K562 (cell line): ENCODE measurements around the gene PPARG. TPM values are rescaled to one million over a fixed set of nuclear protein-coding genes. Genes with fewer than 3 reads are reported as not detected.

Experiments
- ATAC-seq: fragments of 200-7000 bp; cut with Tn5 transposase; 3 replicates; pipeline ENCODE4 v1.9.1; 2020; ENCODE audit warnings: moderate library complexity
- BruUV-seq: library from RNA; stranded (reverse); fragments of 400-500 nt; replicated peaks from 2 replicates; lab custom pipeline; 2021; lab: Mats Ljungman, UMichigan
- CTCF ChIA-PET: fragments of 300-600 bp; formaldehyde crosslinking; extraction: SDS; loops from one replicate; lab custom pipeline; 2021; ENCODE audit warnings: low intra/inter-chr PET ratio; lab: Yijun Ruan, JAX
- POLR2A ChIA-PET: fragments of 300-600, 350-650 bp; sonication (Branson Sonifier 250); formaldehyde crosslinking; extraction: SDS; loops from one replicate; lab custom pipeline; 2021; ENCODE audit warnings: antibody characterized with exemption, inconsistent platforms; lab: Yijun Ruan, JAX
- DNase-seq, 4 experiments: peaks; one replicate each; pipeline versions ENCODE4 v3.0.0 to v3.0.0-alpha.2; 2011 to 2018; ENCODE audit warnings: low spot score in 3 of 4, mixed read lengths in 3 of 4; ENCODE audit errors: extremely low read depth in 1 of 4
- FAIRE-seq: peaks from 2 replicates; lab custom pipeline; 2011; peaks lifted over from hg19 to GRCh38; lab: Jason Lieb, UNC
- H2AFZ ChIP-seq: 2 replicates; pipeline ENCODE4 v1.6.0; 2011; ENCODE audit warnings: low read depth, low read length, control low read depth, inconsistent platforms
- H3K27ac ChIP-seq: fragments of 200-600 bp; 3 replicates; pipeline ENCODE4 v1.8.0; 2011; ENCODE audit warnings: low read depth, mild to moderate bottlenecking, control low read depth, inconsistent platforms, low read length, moderate library complexity, mixed read lengths; ENCODE audit errors: extremely low read depth
- H3K27me3 ChIP-seq, 2 experiments: fragments of 300-600 bp in 1 of 2; 2 replicates in 1 of 2; 3 replicates in 1 of 2; pipeline versions ENCODE4 v1.6.0 to v1.8.0; 2011; ENCODE audit warnings: inconsistent platforms in 2 of 2, low read length in 2 of 2, mild to moderate bottlenecking in 1 of 2, mixed read lengths in 1 of 2, moderate library complexity in 1 of 2; ENCODE audit not compliant: control insufficient read depth in 2 of 2, insufficient read depth in 2 of 2
- H3K36me3 ChIP-seq: fragments of 300-600 bp; 3 replicates; pipeline ENCODE4 v1.8.0; 2011; ENCODE audit warnings: mild to moderate bottlenecking, low read length, inconsistent platforms; ENCODE audit not compliant: control insufficient read depth, insufficient read depth
- H3K4me1 ChIP-seq, 2 experiments: fragments of 200-600 bp in 1 of 2; replicated peaks in 1 of 2; 2 replicates in 1 of 2; 3 replicates in 1 of 2; pipeline versions ENCODE4 v1.5.1 to v1.8.0; 2011; ENCODE audit warnings: inconsistent platforms in 2 of 2, low read length in 2 of 2, mild to moderate bottlenecking in 1 of 2, mixed read lengths in 1 of 2, moderate library complexity in 1 of 2; ENCODE audit not compliant: control insufficient read depth in 2 of 2, insufficient read depth in 2 of 2
- H3K4me2 ChIP-seq: 2 replicates; pipeline ENCODE4 v1.6.1; 2011; ENCODE audit warnings: low read length, control low read depth, inconsistent platforms, mixed read lengths; ENCODE audit not compliant: insufficient read depth
- H3K4me3 ChIP-seq: fragments of 200-600 bp; sonication (generic), shearing (Covaris generic); 2 replicates; pipeline ENCODE4 v1.5.1; 2016; ENCODE audit warnings: control low read depth, inconsistent platforms
- H3K79me2 ChIP-seq: fragments of 200-600 bp; 3 replicates; pipeline ENCODE4 v1.8.0; 2011; ENCODE audit warnings: low read length, inconsistent platforms; ENCODE audit not compliant: control insufficient read depth, insufficient read depth
- H3K9ac ChIP-seq, 2 experiments: 2 replicates each; pipeline versions ENCODE4 v1.6.0 to v1.6.1; 2011; ENCODE audit warnings: low read depth in 2 of 2, low read length in 2 of 2, control low read depth in 1 of 2, inconsistent platforms in 1 of 2, mild to moderate bottlenecking in 1 of 2, mixed read lengths in 1 of 2; ENCODE audit not compliant: insufficient read depth in 1 of 2
- H3K9me1 ChIP-seq: one replicate; pipeline ENCODE4 v1.6.0; 2011; ENCODE audit warnings: inconsistent platforms, mild to moderate bottlenecking, low read length, moderate library complexity; ENCODE audit not compliant: control insufficient read depth, insufficient read depth
- H3K9me3 ChIP-seq: replicated peaks from 2 replicates; pipeline ENCODE4 v1.5.1; 2011; ENCODE audit warnings: low read depth, low read length, inconsistent platforms; ENCODE audit not compliant: control insufficient read depth, insufficient read depth
- H4K20me1 ChIP-seq: replicated peaks from 2 replicates; pipeline ENCODE4 v1.6.1; 2011; ENCODE audit warnings: low read length, inconsistent platforms, mixed read lengths; ENCODE audit not compliant: control insufficient read depth, insufficient read depth
- CBX8 ChIP-seq: fragments of 200-600 bp; sonication (generic); IDR thresholded peaks from 2 replicates; pipeline ENCODE4 v1.6.1; 2012; ENCODE audit warnings: borderline replicate concordance, mixed run types, low read depth, mild to moderate bottlenecking, moderate library complexity, mixed read lengths, low read length, control low read depth, inconsistent platforms; ENCODE audit not compliant: poor library complexity, severe bottlenecking; ENCODE audit errors: extremely low read depth
- CGGBP1 ChIP-seq: fragments of 250-450 bp; sonication (Bioruptor Pico); IDR thresholded peaks from 2 replicates; pipeline ENCODE4 v1.9.0; 2021; ENCODE audit warnings: mild to moderate bottlenecking
- CHD2 ChIP-seq: IDR thresholded peaks from 2 replicates; pipeline ENCODE4 v1.6.1; 2011; ENCODE audit warnings: low read depth, low read length
- CHD4 ChIP-seq: fragments of 200-600 bp; sonication (generic); IDR thresholded peaks from 3 replicates; pipeline ENCODE4 v1.6.1; 2012; ENCODE audit warnings: low read depth, mild to moderate bottlenecking, mixed read lengths, low read length, inconsistent platforms; ENCODE audit not compliant: insufficient read depth, insufficient replicate concordance, poor library complexity, severe bottlenecking
- E2F6 ChIP-seq, 2 experiments: IDR thresholded peaks; 2 replicates each; pipeline ENCODE4 v1.6.1; 2011; ENCODE audit warnings: borderline replicate concordance in 1 of 2, control low read depth in 1 of 2, low read depth in 1 of 2, low read length in 1 of 2, mild to moderate bottlenecking in 1 of 2, mixed read lengths in 1 of 2, moderate library complexity in 1 of 2; ENCODE audit not compliant: insufficient read depth in 1 of 2, insufficient read length in 1 of 2, poor library complexity in 1 of 2, severe bottlenecking in 1 of 2; ENCODE audit errors: extremely low read depth in 1 of 2
- IRF2 ChIP-seq: sonication (generic); formaldehyde crosslinking; IDR thresholded peaks from 2 replicates; pipeline ENCODE4 v1.8.1; 2022; ENCODE audit warnings: mild to moderate bottlenecking, missing genetic modification reagents
- JUNB ChIP-seq: fragments of 450-650 bp; formaldehyde crosslinking; conservative IDR thresholded peaks from 2 replicates; pipeline ENCODE4 v1.4.0; 2020; ENCODE audit warnings: mild to moderate bottlenecking
- MLX ChIP-seq, 2 experiments: fragments of 450-650 bp in 1 of 2; sonication (generic) in 1 of 2; formaldehyde crosslinking; conservative IDR thresholded peaks; 2 replicates each; pipeline versions ENCODE4 v1.4.0 to v1.8.1; 2020 to 2022; ENCODE audit warnings: mild to moderate bottlenecking in 1 of 2, missing genetic modification reagents in 1 of 2
- PHB2 ChIP-seq: fragments of 450-650 bp; IDR thresholded peaks from 2 replicates; pipeline ENCODE4 v1.6.1; 2017; ENCODE audit warnings: low read depth
- PTRF ChIP-seq: fragments of 450-650 bp; IDR thresholded peaks from 2 replicates; pipeline ENCODE4 v1.6.1; 2016; ENCODE audit warnings: mild to moderate bottlenecking, missing genetic modification characterization, missing compliant biosample characterization
- SMARCA5 ChIP-seq: fragments of 450-650 bp; IDR thresholded peaks from 2 replicates; pipeline ENCODE4 v1.6.1; 2016
- ZBTB26 ChIP-seq: fragments of 450-650 bp; formaldehyde crosslinking; IDR thresholded peaks from 2 replicates; pipeline ENCODE4 v1.4.0; 2022; ENCODE audit warnings: missing genetic modification characterization
- ZNF280A ChIP-seq: fragments of 450-650 bp; IDR thresholded peaks from 2 replicates; pipeline ENCODE4 v1.6.1; 2018; ENCODE audit warnings: mild to moderate bottlenecking, low read depth; ENCODE audit not compliant: partially characterized antibody
- ZNF436 ChIP-seq: fragments of 250-450, 450-650 bp; sonication (Bioruptor Pico); formaldehyde crosslinking; IDR thresholded peaks from 2 replicates; pipeline ENCODE4 v1.7.0; 2020; ENCODE audit warnings: mild to moderate bottlenecking
- ZNF589 ChIP-seq: fragments of 200-800 bp; sonication (Bioruptor generic); IDR thresholded peaks from 2 replicates; pipeline ENCODE4 v1.6.1; 2016; ENCODE audit warnings: low read depth, missing genetic modification characterization, missing compliant biosample characterization
- ZNF77 ChIP-seq: fragments of 250-450 bp; sonication (Bioruptor Pico); IDR thresholded peaks from 2 replicates; pipeline ENCODE4 v1.5.0; 2020
- WGBS: fragments of 100-300 bp; shearing (Covaris generic); methylation state at CpG from one replicate; pipeline ENCODE4 v1.1.6; 2016; ENCODE audit warnings: low coverage, mixed read lengths; ENCODE audit not compliant: insufficient coverage; ENCODE audit errors: missing lambda C conversion rate; 5-methylcytosine and 5-hydroxymethylcytosine counted together
- in situ Hi-C: fragments of 300-500 bp; cut with MboI; formaldehyde crosslinking; loops from 4 replicates; pipeline ENCODE4 v1.15.0; 2018; ENCODE audit warnings: inconsistent platforms, mixed read lengths
- intact Hi-C: fragments of 100-400 bp; cut with micrococcal nuclease; formaldehyde crosslinking; loops from 2 replicates; pipeline ENCODE4 v1.14.2; 2022
- polyA plus RNA-seq, 8 experiments: library from polyadenylated mRNA; depleted of rRNA in 4 of 8; stranded (reverse) in 5 of 8; unstranded in 3 of 8; fragments of >200 nt; fragmentation: Nextera tagmentation in 2 of 8; fragmentation: Illumina TruSeq in 1 of 8; extraction: Ambion mirVana in 2 of 8; extraction: Trizol in 1 of 8; gene quantifications; 2 replicates each; pipeline versions ENCODE4 v1.2.1 to v1.2.3, GENCODE V29; 2011 to 2014; ENCODE audit warnings: inconsistent platforms in 1 of 8, missing spikeins in 1 of 8
- total RNA-seq, 7 experiments: library from RNA; depleted of rRNA in 6 of 7; stranded (reverse); fragments of >200 nt in 6 of 7; fragmentation: Illumina TruSeq in 2 of 7; extraction: Trizol in 2 of 7; gene quantifications; 2 replicates each; pipeline versions ENCODE4 v1.2.1 to v1.2.3, GENCODE V29; 2011 to 2021; ENCODE audit warnings: low replicate concordance in 1 of 7

PPARG gene
- total and polyA plus RNA-seq, 9 of the 15 experiments (the other 6 are each of a cell fraction or from before 2014, with no cell fraction given) = not detected

GRCh38 chr3:12454076-12454815 lies 165.4 kb downstream of the PPARG start:
- under 1% methylated on average over 6 of the region's 6 CpGs for WGBS
- H3K9me3 ChIP-seq = no peaks in the 10 kb centered on the region
- intact Hi-C loops = no loop called here
- H3K9me1 ChIP-seq = no peaks in the 10 kb centered on the region
- no TSS peak for BruUV-seq
- H3K27ac ChIP-seq = no peak overlapping the region
- H3K4me3 ChIP-seq = no peak overlapping the region
- H4K20me1 ChIP-seq = 0 out of 2 replicates have a peak, but pooled peaks cover 5% of the 10 kb centered on the region
- H3K9ac ChIP-seq = no peak overlapping the region
- in situ Hi-C loops = no loop called here
- H3K79me2 ChIP-seq = no peaks in the 10 kb centered on the region
- H3K4me2 ChIP-seq = no peak overlapping the region
- DNase-seq = no peak
- no peaks in the 10 kb centered on the region for H3K4me1 ChIP-seq
- H3K36me3 ChIP-seq = no peaks in the 10 kb centered on the region
- CTCF ChIA-PET = interaction anchor here (0.6 kb wide), 1 partner anchor 799 kb away, joined by 3 read pairs; no protein-coding TSS in a partner anchor
- no peak for FAIRE-seq
- H2AFZ ChIP-seq = no peak overlapping the region
- POLR2A ChIA-PET = interaction anchor here (0.6 kb wide), 1 partner anchor 27 kb away, joined by 3 read pairs; no protein-coding TSS in a partner anchor
- H3K27me3 ChIP-seq = peaks cover 5 to 39% of the 10 kb centered on the region in 2 experiments
- TF ChIP-seq PHB2 = no peak
- TF ChIP-seq CHD4 = no peak
- no peak for TF ChIP-seq PTRF (tag)
- no peak for TF ChIP-seq ZNF436 (CRISPR knock-in tag)
- no peak for TF ChIP-seq ZNF77 (CRISPR knock-in tag)
- no peak for TF ChIP-seq CGGBP1 (CRISPR knock-in tag)
- TF ChIP-seq CHD2 = no peak
- no peak for TF ChIP-seq ZBTB26 (CRISPR knock-in tag)
- no peak for TF ChIP-seq SMARCA5
- TF ChIP-seq IRF2 = no peak
- no peak for TF ChIP-seq ZNF589 (CRISPR knock-in tag)
- TF ChIP-seq ZNF280A = no peak
- TF ChIP-seq MLX (CRISPR knock-in tag; conservative IDR thresholded peaks at IDR 0.05) = no peak
- no peak for TF ChIP-seq CBX8
- no peak for TF ChIP-seq JUNB
- TF ChIP-seq E2F6 (IDR thresholded peaks at IDR 0.05; ENCODE audit: borderline replicate concordance in 1 of 2, extremely low read depth in 1 of 2, insufficient read depth in 1 of 2, insufficient read length in 1 of 2, low read depth in 1 of 2, low read length in 1 of 2, poor library complexity in 1 of 2, severe bottlenecking in 1 of 2) = no peak
- no peak for ATAC-seq
